Adrenal gland (tissue), 5 donors: ENCODE data around the gene GALNT10.

ENCODE experiments used
- CTCF ChIP-seq, 6 experiments: fragments of 450-650 bp in 4 of 6; fragments of 200-600 bp in 2 of 6; sonication (generic) in 1 of 6; IDR thresholded peaks; 1 replicate in 5 of 6; 2 replicates in 1 of 6; pipeline versions ENCODE4 v1.5.1 to v1.8.0; 2016 to 2021; ENCODE audit warnings: antibody characterized with exemption in 6 of 6, mild to moderate bottlenecking in 2 of 6, moderate library complexity in 1 of 6
- POLR2A ChIP-seq, 2 donors: fragments of 450-650 bp; IDR thresholded peaks; one replicate each; pipeline ENCODE4 v1.6.1; 2017; ENCODE audit warnings: antibody characterized with exemption in 2 of 2, mild to moderate bottlenecking in 2 of 2, moderate library complexity in 1 of 2
- donor health status: DM: no; HTN: no; CAD: no.

GRCh38 chr5:154401931-154402330 is 211.4 kb downstream of the GALNT10 start:
- TF ChIP-seq CTCF (IDR thresholded peaks at IDR 0.05): no peak
- TF ChIP-seq POLR2A (IDR thresholded peaks at IDR 0.05): no peak
